Measurements from ENCODE around the gene COG5.
"Not testable (repeated sequence)": the region's sequence is repeated elsewhere in the genome, so short reads cannot be mapped to it uniquely, and the experiment has no call there.

COG5 gene

DNA sequence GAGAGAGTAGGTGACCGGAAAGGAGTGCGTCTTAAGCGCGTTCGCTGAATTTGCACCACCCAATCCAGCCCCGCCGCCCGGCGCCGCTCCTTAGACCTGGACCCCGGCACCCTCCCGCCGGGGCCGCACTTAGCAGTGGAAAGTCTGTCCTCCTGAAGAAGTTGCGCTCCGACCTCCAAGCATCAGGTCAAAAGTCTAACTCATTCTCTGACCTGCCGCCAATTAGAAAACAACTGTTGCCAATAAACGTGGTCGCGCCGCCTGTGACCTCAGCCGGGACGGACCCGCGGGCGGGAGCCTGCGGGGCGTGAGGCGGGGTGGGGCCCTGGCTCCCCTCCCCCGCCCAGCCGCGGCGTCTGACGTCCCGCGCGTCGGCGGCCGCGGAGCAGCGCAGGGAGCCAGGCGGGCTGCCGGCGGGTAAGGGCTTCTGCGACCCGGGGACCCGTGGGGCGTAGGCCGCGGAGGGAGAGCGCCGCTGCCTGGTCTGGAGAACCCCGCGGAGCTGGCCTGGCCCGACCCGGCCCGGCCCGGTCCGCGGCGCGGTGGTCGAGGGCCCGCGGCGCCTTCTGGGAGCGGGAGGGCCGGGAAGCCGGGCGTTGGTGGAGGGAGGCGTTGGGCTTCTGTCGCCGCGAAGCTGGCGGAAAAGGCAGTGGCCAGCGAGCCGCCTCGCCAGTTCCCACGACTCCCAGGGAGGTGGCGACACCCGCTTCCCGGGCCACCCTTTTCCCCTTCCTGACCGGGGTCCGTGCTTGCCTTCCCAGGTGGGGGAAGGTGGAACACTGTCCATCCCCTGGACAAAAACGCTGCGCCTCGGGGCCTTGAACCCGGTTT is 16.4 kb upstream of the COG5 start, which contains the start of gene BCAP29:
Gene BCAP29, plus strand, starts transcription at position 362 of the 831 bp plus-strand sequence. CDS start 527 bp downstream, outside the sequence.
- peak; percentile 85 for DNase-seq

DNA sequence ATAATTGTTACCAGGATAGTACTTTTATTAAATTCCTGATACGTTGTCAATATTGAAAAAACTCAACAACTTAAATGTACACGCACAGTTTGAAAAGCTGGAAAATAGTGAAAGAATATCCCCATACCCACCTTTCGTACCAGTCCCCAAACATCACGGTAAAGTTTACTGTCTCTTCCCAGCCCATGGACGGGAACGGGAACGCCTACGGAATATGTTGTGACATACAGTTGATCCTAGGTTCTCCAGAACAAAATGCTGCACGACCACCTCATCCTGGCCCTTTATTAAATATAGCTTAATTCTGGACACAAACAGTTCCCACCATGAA is 15.8 kb upstream of the COG5 start:
- no peak for DNase-seq

DNA sequence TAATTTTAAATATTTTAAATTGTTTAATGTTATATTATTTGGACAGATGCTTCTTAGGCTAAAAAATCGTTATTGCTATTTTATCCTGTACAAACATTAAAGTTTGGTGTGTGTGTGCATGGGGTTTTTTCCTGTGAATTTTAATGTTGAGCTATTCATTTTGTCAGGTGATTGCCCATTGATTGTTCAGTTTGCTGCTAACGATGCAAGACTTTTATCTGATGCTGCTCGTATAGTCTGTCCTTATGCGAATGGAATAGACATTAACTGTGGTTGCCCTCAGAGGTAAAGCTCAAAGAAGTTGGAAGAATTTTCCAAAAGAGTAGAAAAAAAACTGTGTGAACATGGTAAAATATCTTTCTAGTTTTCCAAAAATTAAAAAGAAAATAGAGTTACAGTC is 9.8 kb upstream of the COG5 start:
- no peak for DNase-seq

GRCh38 chr7:107570298-107570697 is 6.6 kb upstream of the COG5 start:
- no peak for DNase-seq

- no peak for DNase-seq
These were observed 1.0 kb upstream of the COG5 start for GRCh38 chr7:107564553-107565298.

DNA sequence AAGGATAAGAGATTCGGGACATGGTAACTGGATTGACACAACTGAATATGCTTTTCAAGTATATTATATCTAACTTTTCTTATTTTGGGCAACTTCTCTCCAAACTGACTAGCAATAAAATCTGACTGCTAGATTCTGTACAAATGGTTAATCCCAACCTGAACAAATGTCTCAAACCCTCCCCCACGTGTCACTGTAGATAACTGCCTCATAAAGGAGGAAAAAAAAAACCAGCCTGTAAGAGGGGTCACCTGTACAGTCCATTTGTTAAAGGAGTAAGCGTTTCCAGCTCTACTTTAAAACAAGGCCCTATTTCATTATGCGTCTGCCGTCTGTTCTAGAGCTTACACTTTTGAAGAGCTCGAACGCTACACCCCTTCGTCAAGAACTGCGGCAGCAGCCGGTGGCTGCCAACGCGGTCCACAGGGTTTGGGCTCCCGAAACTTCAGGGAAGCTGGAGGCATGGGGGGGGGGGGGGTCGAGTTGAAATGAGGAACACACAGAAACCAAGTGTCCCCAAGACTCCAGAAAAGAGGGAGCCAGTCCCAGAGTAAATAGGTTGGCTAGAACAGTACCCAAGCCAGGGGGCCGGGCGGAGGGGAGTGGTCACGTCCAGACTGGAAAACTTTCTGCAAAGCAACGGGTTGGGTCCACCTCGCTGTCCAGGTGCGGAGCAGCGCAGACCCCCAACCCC is 492 bp downstream of the COG5 start:
- no peak for DNase-seq

DNA sequence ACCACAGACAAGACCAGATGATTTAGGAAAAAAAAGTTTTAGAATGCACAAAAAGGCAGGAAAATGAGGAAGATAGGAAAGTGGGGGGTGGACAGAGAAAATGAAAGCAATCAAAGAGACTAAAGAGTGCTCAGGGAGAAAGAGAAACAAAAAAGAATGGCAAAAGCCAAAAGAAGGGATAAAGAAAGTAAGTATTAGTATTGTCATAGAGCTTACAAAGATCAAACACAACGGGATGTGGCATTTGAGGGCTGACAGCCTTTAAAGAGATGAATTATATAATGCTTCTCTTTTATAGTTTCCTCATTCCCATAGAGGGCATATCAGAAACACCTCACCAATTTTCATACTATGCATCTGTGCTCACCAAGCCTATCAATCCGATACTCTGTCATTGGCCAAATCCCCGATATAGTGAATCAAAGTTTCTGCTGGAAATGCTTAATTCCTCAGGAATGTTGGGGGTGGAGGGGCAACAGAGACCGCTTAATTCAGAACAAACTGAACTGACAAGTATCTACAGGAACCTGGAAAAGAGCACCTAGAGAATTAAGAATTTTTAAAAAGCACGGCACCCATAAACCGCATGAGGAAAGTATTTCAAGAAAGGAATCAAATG is 2.7 kb downstream of the COG5 start:
- DNase-seq, result no peak

- DNase-seq, result no peak
These were observed 3.9 kb downstream of the COG5 start for GRCh38 chr7:107559864-107560263.

GRCh38 chr7:107555893-107556292 is 7.8 kb downstream of the COG5 start:
- no peak for DNase-seq

GRCh38 chr7:107551936-107552335 is 11.8 kb downstream of the COG5 start:
- no peak for DNase-seq

GRCh38 chr7:107544848-107545591 is 18.7 kb downstream of the COG5 start:
- no peak for DNase-seq

DNA sequence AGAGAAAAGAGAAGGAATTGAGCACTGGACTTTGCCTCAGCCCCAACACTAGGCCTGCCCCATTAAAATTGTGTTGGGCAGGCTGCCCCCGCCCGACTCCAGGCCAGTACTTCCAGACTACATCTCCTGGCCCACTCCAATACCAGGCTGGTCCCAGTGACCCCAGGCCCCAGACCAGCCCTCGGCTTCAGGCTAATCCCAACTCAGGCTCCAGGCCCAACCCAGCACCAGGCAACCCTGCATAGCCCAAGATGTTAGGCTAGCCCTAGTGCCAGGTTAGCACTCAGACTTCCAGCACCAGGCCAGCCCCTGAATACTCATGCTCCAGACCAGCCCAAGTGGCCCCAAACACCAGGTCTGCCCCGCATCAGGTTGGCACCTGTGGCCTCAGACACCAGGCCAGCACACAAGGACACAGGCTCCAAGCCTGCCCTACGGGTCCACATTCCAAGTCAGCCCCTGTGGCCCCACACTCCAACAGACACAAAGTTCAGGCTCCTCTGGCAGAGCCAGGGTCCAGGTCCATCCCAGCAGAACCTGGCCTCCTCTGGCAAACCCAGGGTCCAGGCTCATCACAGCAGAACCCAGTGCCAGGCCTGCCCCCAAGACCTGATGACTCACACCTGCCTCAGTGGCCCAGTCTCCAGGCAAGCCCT is 20.3 kb downstream of the COG5 start:
- DNase-seq, result no peak

- no peak for DNase-seq
These were observed 25.7 kb downstream of the COG5 start for GRCh38 chr7:107538001-107538400.

GRCh38 chr7:107537228-107537627 is 26.5 kb downstream of the COG5 start:
- not testable (repeated sequence) for DNase-seq

DNA sequence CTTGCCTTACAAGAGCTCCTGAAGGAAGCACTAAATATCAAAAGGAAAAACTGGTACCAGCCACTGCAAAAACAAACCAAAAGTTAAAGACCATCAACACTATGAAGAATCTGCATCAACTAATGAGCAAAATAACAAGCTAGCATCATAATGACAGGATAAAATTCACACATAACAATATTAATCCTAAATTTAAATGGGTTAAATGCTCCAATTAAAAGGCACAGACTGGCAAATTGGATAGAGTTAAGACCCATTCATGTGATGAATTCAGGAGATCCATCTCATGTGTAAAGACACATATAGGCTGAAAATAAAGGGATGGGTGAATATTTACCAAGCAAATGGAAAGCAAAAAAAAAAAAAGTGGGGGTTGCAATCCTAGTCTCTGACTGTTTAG is 29.6 kb downstream of the COG5 start:
- no peak for DNase-seq

- DNase-seq, result no peak
These were observed 33.0 kb downstream of the COG5 start for GRCh38 chr7:107530751-107531150.

GRCh38 chr7:107528461-107528860 is 35.3 kb downstream of the COG5 start:
- DNase-seq, result no peak

GRCh38 chr7:107527196-107527595 is 36.5 kb downstream of the COG5 start:
- no peak for DNase-seq

DNA sequence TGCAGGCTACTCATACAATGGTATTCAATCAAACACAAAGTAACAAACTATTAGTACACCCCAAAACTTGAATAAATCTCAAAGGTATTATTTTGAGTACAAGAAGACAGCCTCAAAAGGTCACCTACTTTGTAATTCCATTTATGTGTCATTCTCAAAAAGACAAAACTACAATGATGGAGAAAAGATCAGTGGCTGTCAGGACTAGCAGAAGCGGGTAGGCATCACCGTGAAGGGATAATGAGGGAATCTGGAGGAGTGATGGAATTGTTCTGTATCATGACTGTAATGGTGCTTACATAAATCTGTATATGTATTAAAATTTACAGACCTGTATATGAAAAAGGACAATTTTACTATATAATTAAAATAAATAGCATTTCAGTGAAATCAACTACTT is 37.0 kb downstream of the COG5 start:
- no peak for DNase-seq

GRCh38 chr7:107506674-107507339 is 56.9 kb downstream of the COG5 start:
- DNase-seq, result no peak

- no peak for DNase-seq
These were observed 57.6 kb downstream of the COG5 start for GRCh38 chr7:107505997-107506673.
